GM19452 (cell line): Measurements from ENCODE around the gene ATXN7L1.
A peak's percentile ranks its signal among the peaks of the same experiment; 100 is the strongest.

Experiments
- ATAC-seq: cut with Tn5 transposase; IDR thresholded peaks from one replicate; pipeline ENCODE4 v1.9.1; 2021; ENCODE audit not compliant: unreplicated experiment

ATXN7L1 gene, protein sequence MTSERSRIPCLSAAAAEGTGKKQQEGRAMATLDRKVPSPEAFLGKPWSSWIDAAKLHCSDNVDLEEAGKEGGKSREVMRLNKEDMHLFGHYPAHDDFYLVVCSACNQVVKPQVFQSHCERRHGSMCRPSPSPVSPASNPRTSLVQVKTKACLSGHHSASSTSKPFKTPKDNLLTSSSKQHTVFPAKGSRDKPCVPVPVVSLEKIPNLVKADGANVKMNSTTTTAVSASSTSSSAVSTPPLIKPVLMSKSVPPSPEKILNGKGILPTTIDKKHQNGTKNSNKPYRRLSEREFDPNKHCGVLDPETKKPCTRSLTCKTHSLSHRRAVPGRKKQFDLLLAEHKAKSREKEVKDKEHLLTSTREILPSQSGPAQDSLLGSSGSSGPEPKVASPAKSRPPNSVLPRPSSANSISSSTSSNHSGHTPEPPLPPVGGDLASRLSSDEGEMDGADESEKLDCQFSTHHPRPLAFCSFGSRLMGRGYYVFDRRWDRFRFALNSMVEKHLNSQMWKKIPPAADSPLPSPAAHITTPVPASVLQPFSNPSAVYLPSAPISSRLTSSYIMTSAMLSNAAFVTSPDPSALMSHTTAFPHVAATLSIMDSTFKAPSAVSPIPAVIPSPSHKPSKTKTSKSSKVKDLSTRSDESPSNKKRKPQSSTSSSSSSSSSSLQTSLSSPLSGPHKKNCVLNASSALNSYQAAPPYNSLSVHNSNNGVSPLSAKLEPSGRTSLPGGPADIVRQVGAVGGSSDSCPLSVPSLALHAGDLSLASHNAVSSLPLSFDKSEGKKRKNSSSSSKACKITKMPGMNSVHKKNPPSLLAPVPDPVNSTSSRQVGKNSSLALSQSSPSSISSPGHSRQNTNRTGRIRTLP

DNA sequence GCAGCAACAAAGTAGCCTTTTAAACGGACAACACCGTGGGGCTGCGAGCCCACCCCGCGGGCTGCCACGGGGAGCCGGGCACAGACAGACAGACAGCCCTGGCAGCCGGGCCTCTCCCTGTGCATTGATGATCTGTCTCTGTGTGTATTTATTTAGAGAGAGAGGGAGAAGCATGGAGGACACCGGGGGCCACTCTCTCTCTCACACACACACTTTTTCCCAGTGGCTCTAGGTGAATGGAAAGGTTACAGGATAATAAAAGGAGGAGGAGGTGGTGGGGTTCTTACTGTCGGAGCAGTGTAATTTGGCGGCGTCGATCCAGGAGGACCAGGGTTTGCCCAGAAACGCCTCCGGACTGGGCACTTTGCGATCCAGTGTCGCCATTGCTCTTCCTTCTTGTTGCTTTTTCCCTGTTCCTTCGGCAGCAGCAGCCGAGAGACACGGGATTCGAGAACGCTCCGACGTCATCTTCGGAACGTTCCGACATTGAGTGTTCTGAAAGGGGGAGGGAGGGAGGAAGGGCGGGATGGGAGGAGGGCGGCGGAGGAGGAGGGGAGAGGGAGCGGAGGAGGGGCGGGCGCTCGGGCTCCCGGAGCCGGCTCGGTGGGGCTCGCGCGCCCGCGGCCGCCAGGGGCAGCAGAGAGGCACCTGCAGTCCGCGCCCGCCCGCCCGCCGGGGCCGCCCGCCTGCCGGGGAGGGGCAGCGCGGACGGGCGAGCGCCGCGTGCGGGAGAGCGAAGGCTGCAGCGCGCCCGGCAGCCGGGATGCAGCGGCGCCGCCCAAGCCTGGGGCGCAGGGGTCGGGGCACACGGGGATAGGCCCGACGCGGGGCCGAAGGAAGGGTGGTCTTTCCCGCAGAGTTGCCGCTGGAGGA is at the start of gene ATXN7L1:
ATXN7L1 (minus strand) TSS at position 509 of the 873 bp plus-strand sequence; CDS start at position 468, 41 bp downstream.
- ATAC-seq: peak; percentile 85

DNA sequence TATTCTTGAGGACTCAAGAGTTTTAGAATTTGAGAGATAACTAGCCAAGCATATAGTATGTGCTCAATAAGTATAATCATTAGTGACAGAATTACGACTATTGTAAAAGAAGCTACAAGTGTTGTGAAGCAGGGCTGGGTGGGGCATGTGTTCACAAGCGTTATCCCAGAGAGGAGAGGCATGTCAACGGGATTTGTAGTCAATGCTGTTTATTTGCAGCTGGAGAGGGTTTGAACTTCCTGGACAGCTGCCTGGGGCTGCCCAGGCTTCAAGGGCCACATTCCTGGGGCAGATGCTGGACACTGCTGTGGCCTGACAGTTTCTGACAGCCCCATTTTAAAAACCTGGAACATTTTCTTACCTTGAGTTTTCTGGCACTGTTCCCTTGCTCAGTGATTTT is 49.7 kb upstream of the ATXN7L1 start:
- no peak for ATAC-seq

DNA sequence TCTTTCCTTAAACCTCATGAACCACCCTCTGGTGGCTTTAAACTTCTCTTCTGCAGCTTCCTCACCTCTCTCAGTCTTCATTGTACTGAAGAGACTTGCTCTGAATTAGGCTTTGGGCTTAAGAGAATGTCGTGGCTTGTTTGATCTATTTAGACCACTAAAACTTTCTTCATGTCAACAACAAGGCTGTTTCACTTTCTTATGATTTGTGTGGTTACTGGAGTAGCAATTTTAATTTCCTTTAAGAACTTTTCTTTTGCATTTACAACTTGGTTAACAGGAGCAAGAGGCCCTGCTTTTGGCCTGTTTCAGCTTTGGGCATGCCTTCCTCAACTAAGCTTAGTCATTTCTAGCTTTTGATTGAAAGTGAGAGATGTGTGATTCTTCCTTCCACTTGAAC is 48.5 kb upstream of the ATXN7L1 start:
- ATAC-seq: no peak

DNA sequence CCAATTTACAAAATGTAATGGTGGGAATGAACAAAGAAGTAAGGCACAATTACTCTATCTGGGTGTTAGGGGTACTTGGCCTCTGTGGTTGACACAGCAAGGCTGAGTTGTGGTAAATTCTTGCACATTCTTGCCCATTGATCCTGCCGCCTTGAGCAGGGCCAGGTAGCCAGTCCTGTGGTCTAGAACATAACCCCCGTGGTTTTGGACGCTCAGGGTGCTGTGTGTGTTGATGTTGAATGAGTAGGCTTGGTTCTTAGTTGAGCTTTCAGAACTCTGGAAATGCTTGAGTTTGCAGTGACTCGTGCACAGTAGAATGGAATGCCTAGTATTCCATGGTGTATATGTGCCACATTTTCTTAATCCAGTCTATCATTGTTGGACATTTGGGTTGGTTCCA is 44.4 kb upstream of the ATXN7L1 start:
- ATAC-seq: no peak

DNA sequence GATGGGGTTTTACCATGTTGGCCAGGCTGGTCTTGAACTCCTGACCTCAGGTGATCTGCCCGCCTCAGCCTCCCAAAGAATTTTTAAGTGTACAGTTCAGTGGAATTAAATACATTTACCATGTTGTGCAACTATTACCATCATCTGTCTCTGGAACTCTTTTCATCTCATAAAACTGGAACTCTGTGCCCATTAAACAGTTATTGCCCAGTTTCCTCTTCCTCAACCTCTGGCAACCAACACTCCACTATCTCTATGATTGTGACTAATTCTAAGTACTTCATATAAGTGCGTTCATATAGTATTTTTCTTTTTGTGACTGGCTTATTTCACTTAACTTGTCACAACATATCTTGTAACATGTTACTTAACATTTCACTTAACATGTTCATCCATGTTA is 41.3 kb upstream of the ATXN7L1 start:
- no peak for ATAC-seq

DNA sequence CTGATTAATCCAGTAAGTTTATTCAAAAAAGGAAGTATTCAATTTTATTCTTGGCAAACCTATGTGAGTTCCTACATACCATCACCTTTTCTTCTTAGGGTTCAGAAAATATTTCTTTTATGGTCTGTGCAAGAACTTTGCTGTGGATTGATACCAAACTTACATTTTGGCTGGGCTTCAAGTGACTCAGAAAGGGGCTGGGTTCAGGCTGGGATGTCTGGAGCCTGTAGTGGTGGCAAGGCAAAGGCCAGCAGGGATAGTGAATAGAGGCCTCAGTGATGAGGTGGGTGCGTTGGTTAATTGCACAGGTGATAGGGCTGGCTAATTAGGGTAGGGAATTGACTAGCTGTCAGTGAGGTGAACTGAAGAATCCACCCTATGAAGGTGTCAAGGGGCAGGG is 40.2 kb upstream of the ATXN7L1 start:
- no peak for ATAC-seq

DNA sequence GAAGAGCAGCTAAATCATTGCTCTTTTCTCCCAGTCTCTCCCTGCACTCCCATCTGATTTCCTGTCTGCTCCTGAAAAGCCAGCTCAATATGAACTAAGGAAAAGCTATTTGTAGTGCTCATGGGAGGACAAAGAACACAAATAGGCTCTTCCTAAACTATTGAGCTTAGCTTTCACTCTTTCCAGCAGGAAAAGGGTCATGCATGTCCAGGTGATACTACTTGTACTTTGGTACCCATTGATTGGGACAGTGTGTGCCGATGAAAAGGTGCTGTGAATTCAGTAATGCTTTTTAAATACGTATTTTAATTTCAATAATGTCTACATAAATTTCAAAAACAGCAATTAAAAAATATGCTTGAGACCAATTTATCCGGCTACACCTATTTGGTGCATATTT is 37.5 kb upstream of the ATXN7L1 start:
- ATAC-seq: no peak

DNA sequence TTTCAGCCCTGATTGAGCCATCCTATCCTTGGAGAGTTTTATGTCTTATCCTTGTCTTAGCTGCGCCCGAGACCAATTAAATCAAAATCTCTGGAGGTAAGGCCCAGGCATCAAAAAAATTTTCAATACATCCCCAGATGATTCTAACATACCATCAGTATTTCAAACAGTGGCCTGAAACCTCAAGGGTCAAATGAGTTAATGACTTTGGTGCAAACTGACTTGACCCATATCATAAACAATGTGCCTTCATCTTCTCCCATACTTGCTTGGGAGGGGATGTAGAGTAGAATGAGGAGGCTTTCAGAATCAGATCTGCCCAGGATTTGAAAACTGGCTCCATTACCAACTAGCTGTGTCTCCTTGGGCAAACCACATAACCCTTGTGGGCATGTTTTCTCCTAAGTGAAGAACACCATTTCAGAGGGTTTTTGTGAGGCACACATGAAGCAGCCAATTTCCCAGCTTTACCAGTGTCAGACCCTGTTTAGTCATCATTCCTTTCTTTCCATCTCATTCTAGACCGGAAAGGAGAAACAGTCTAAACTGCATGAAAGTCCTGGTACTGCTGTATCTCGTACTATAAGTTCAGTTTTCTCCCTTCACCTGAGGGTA is 35.7 kb upstream of the ATXN7L1 start:
- ATAC-seq: no peak

DNA sequence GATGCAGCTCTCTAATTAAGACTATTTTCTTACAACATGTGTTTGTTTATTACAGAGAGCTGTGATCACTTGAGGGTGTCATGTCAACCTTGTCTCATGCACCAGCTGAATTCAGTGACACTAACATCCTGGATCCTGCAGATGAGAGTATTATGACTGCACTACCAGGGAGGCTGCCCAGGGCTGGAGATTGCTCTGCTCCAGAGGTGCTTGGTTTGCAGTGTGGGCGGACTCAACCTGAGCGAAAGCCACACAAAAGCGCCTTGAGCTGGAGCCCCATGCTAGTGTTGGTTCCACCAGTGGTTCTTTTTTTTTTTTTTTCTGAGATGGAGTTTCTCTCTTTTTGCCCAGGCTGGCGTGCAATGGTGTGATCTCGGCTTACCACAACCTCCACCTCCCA is 33.8 kb upstream of the ATXN7L1 start:
- no peak for ATAC-seq

DNA sequence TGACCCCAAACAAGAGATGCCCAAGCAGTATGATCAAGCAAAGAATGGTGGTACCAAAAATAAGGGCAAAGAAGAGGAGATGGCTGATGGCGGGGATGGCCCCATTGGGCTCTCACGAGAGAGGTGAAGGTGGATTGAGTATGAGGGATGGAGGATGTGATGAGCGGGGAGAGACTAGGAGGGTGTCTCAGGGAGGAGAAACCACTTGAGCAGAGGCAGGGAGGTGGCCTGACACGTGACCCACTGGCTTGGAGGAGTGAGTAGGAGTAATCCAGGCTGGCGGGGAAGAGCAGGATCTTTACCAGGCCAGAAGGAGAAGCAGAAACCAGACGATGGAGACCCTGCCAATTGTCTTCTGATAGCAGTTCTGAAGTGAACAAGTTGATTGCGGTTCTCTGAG is 33.3 kb upstream of the ATXN7L1 start:
- no peak for ATAC-seq

DNA sequence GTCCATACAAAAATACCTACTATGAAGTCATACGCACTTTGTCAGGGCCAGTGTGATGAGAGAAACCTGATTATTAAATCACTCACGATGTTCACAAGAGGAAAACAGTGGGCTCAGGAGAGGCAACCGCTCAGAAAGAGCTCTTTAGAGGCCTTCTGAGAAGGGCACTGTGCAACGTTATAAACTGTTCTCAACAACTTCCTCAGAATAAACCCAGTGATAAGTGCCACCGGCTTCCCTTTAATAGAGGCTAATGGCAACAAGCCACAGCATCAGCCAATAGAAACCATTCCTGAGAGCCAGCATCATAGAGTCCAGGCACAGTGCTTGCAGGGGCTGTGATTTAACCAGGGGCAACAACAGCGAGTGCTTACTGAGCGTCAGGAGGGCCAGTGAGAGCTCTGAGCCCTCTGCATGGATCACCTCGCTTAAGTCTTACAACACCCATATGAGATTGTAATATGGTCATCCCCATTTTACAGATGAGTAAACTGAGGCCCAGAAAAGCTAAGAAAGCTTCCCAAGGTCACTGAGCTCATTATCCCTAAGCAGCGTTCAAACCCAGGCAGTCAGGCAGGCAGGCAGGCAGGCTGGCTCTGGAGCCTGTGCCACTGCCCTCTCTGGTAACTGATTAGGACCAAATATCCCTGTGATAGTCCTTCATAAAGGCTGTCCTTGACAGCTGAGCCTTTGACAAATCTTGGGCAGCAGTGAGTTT is 30.9 kb upstream of the ATXN7L1 start:
- ATAC-seq: no peak

DNA sequence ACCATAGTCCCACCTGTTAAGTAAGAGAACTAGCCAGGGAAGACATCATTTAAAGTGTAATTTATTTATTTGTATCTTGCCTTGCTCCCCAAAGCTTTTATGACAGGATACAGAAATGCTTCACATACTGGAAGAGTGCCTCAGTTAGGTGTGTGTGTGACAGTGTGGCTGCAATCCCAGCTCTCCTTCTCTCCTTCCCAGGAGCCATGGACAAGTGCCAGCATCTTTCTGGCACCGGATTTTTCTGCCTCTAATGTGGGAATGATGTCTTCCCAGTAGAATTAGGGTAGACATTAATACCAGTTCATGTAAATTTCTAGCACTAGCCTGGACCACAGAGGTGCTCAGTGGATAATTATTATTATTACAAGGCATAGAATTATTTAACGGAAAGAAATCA is 30.3 kb upstream of the ATXN7L1 start:
- no peak for ATAC-seq

DNA sequence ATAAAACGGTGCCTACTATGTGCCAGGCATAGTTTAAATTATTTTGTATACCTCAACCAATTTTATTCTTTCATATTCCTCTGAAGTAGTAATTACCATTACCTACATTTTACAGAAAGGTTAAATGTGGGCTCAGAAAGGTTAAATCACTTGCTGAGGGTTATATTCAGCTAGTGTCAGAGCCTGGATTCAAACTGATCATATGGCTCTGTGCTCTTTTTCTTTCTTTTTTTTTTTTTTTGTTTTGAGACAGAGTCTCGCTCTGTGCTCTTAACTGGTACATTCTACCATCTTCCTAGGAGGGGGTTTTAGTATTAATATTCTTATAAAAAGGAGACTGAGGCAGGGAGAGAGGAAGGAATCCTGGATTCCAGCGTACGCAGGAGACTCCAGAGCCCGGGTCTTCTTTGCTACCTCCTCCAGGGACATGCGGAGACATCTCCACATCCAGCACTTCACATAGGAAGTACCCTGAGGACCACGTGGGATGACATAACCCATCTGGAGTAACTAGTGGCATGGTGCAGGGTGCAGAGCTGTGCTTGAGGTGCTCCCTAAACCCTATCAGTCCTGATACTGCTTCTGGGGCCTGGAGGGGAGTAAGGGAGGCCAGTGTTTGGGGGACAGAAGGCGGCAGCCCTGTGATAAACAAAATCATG is 29.6 kb upstream of the ATXN7L1 start:
- no peak for ATAC-seq

DNA sequence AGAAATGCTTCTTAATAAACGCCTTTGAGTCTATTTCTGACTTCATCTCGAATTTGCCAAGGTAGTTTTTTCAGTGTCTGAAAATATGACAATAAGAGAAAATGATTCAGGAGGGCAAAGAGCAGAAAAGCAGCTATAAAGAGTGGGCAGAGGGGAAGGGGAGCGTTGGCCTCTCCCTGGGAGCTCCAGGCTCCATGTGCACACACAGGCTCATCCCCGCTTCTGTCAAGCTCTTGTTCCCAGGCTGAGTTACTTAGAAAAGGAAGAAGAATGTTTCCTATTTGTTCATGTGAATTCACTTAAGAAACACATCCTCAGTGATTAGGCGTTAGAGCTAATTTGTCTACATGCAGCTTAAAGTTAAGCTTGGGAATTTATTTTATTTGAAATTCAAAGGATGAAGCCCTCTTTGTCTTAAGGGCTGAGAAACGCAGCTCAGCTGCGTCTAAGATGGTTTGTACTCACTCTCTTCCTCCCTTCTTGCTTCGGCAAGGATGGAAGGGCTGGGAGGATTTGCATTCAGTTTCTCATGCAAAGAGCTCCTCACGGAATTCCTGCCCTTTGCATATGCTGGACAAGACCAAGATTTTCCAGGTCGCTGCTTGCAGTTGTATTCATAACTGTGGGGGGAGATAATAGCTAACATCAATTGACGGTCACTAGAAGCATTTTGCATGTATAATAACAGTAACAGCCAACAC is 29.0 kb upstream of the ATXN7L1 start:
- no peak for ATAC-seq

DNA sequence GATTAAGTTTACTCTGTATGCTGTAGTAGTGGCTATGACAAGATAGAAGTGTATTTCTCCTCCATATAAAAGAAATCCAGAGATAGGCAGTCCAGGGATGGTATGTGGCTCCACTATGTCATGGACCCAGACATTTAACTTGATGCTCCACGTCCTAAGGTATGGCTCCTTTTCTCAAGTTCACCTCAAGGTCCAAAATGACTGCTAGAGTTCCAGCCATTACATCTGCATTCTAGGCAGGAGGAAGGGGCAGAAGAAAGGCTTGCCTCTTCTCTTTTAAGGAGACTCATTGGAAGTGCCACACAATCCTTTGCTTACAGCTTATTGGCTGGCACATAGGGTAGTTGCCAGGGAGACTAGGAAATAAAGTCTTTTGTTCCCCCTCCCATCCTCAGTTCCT is 27.7 kb upstream of the ATXN7L1 start:
- ATAC-seq: no peak

DNA sequence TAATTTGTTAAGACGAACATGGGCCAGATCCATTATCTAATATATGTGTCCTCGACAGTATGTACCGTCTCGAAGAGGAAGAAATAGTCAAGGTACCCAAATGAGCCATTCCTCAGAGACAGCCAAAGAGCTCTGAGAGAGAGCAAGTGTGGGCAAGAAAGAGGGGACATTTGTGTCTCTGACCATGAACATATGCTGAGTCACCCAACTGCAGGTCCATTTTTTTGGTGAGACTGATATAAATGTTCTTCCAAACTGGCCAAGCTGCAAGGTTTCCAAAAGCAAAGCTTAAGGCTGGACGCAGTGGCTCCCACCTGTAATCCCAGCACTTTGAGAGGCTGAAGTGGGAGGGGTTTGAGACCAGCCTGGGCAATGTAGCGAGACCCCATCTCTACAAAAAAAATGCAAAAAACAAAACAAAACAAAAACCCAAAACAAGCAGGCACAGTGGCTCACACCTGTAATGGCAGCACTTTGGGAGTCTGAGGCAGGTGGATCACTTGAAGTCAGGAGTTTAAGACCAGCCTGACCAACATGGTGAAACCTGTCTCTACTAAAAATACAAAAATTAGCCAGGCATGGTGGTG is 26.0 kb upstream of the ATXN7L1 start:
- no peak for ATAC-seq

DNA sequence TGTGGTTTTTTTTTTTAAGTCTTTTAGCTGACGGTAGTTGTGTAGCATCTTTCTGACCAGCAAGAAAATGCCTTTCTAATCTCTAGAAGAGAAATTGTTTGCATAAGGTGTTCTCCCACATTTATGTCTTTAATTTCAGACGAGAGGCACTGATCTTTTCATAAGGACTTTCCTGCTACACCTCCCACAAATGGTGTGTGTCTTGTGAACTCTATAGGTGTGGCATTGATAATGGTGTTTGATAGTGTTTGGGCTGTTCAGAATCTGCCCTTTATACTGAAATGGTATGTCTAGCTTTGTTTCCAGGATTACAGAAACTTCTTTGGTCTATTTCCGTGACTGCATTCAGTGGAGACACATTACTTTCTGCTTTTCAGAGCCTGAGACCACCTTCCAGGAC is 21.6 kb upstream of the ATXN7L1 start:
- ATAC-seq: no peak

DNA sequence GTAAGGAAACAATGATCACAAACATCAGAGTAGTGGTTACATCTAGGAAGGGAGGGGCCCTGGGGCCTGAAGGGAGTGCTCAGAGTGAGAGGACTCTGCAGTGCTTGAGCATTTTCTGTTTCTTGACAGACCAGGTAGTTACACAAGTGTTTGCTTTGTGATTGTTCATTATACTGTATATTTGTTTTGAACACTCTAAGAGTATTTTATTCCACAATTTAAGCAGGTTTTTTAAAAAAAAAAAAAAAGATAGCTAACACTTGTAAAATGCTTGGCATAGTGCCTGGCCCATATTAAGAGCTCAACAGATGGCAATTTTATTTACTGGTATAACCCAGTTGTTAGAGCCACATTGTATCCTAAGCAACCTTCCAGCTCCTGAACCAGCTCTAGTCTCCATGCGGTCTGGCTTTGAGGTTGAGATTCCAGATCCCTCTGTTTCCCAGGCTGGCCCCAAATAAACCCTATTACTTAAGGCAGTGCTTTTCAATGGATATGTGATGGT is 20.1 kb upstream of the ATXN7L1 start:
- no peak for ATAC-seq
